HEK293 (cell line): ENCODE data around the gene TRAF7.
A peak's percentile ranks its signal among the peaks of the same experiment; 100 is the strongest.

Experiments
- CTCF ChIA-PET: fragments of 350-600 bp; formaldehyde crosslinking; extraction: SDS; loops from one replicate; lab custom pipeline; 2021; ENCODE audit warnings: antibody characterized with exemption; lab: Yijun Ruan, JAX
- POLR2A ChIA-PET: fragments of 300-600 bp; formaldehyde crosslinking; extraction: SDS; loops from one replicate; lab custom pipeline; 2020; ENCODE audit warnings: antibody characterized with exemption, inconsistent platforms; lab: Yijun Ruan, JAX
- H3K27ac ChIP-seq: fragments of 200-500 bp; sonication (Bioruptor generic); 2 replicates; pipeline ENCODE4 v1.5.1; 2014; ENCODE audit warnings: low read depth, low read length, control low read depth, inconsistent platforms; ENCODE audit errors: extremely low read depth
- H3K36me3 ChIP-seq, 2 experiments: fragments of 200-500 bp in 1 of 2; sonication (Bioruptor generic) in 1 of 2; 1 replicate in 1 of 2; 2 replicates in 1 of 2; pipeline ENCODE4 v1.5.1; 2014 to 2017; ENCODE audit warnings: inconsistent platforms in 2 of 2, low read length in 2 of 2; ENCODE audit not compliant: control insufficient read depth in 2 of 2, insufficient read depth in 1 of 2
- H3K4me1 ChIP-seq: fragments of 200-500 bp; sonication (Bioruptor generic); 2 replicates; pipeline ENCODE4 v1.5.1; 2014; ENCODE audit warnings: mild to moderate bottlenecking, low read length, inconsistent platforms; ENCODE audit not compliant: control insufficient read depth, insufficient read depth
- H3K4me3 ChIP-seq: 2 replicates; pipeline ENCODE4 v1.5.1; 2011; ENCODE audit warnings: low read depth, mild to moderate bottlenecking, control low read depth, low read length, moderate library complexity
- H3K9me3 ChIP-seq: fragments of 200-500 bp; sonication (Bioruptor generic); 2 replicates; pipeline ENCODE4 v1.5.1; 2014; ENCODE audit warnings: low read depth, low read length, inconsistent platforms; ENCODE audit not compliant: control insufficient read depth, insufficient read depth
- INSM2 ChIP-seq: fragments of 450-650 bp; formaldehyde crosslinking; IDR thresholded peaks from 2 replicates; pipeline ENCODE4 v1.5.1; 2016; ENCODE audit warnings: missing biosample characterization, missing genetic modification characterization
- KLF7 ChIP-seq: fragments of 450-650 bp; formaldehyde crosslinking; IDR thresholded peaks from 2 replicates; pipeline ENCODE4 v1.5.1; 2016; ENCODE audit warnings: missing biosample characterization, missing genetic modification characterization, borderline replicate concordance
- SCRT1 ChIP-seq: fragments of 450-650 bp; formaldehyde crosslinking; IDR thresholded peaks from 2 replicates; pipeline ENCODE4 v1.5.1; 2016; ENCODE audit warnings: missing biosample characterization, missing genetic modification characterization, borderline replicate concordance
- ZNF140 ChIP-seq: fragments of 450-650 bp; formaldehyde crosslinking; IDR thresholded peaks from 2 replicates; pipeline ENCODE4 v1.5.1; 2016; ENCODE audit warnings: missing biosample characterization, missing genetic modification characterization
- ZNF146 ChIP-seq: fragments of 450-650 bp; formaldehyde crosslinking; IDR thresholded peaks from 2 replicates; pipeline ENCODE4 v1.5.1; 2016; ENCODE audit warnings: missing biosample characterization, missing genetic modification characterization
- ZNF311 ChIP-seq: fragments of 450-650 bp; formaldehyde crosslinking; IDR thresholded peaks from 2 replicates; pipeline ENCODE4 v1.5.1; 2017; ENCODE audit warnings: missing biosample characterization, missing genetic modification characterization, borderline replicate concordance
- ZNF37A ChIP-seq: fragments of 450-650 bp; IDR thresholded peaks from 2 replicates; pipeline ENCODE4 v1.5.1; 2018; ENCODE audit warnings: missing biosample characterization, missing genetic modification characterization
- ZNF423 ChIP-seq: fragments of 450-650 bp; formaldehyde crosslinking; IDR thresholded peaks from 2 replicates; pipeline ENCODE4 v1.5.1; 2016; ENCODE audit warnings: missing biosample characterization, missing genetic modification characterization
- ZNF426 ChIP-seq: fragments of 450-650 bp; formaldehyde crosslinking; IDR thresholded peaks from 2 replicates; pipeline ENCODE4 v1.5.1; 2017; ENCODE audit warnings: missing biosample characterization, missing genetic modification characterization, mild to moderate bottlenecking, inconsistent platforms, moderate library complexity
- ZNF48 ChIP-seq: fragments of 450-650 bp; formaldehyde crosslinking; IDR thresholded peaks from 2 replicates; pipeline ENCODE4 v1.5.1; 2016; ENCODE audit warnings: missing biosample characterization, missing genetic modification characterization
- ZNF530 ChIP-seq: fragments of 450-650 bp; formaldehyde crosslinking; IDR thresholded peaks from 2 replicates; pipeline ENCODE4 v1.5.1; 2016; ENCODE audit warnings: low read depth, missing biosample characterization, missing genetic modification characterization
- ZNF571 ChIP-seq: fragments of 450-650 bp; formaldehyde crosslinking; IDR thresholded peaks from 2 replicates; pipeline ENCODE4 v1.5.0; 2017; ENCODE audit warnings: missing biosample characterization, missing genetic modification characterization
- ZNF585B ChIP-seq: fragments of 450-650 bp; formaldehyde crosslinking; IDR thresholded peaks from 2 replicates; pipeline ENCODE4 v1.5.1; 2016; ENCODE audit warnings: missing biosample characterization, missing genetic modification characterization
- ZNF596 ChIP-seq: fragments of 450-650 bp; IDR thresholded peaks from 2 replicates; pipeline ENCODE4 v1.5.0; 2018; ENCODE audit warnings: missing biosample characterization, mild to moderate bottlenecking, missing genetic modification characterization, moderate library complexity
- ZNF704 ChIP-seq: fragments of 450-650 bp; formaldehyde crosslinking; IDR thresholded peaks from 2 replicates; pipeline ENCODE4 v1.5.1; 2016; ENCODE audit warnings: missing biosample characterization, missing genetic modification characterization
- ZNF768 ChIP-seq: fragments of 450-650 bp; formaldehyde crosslinking; IDR thresholded peaks from 2 replicates; pipeline ENCODE4 v1.5.1; 2018; ENCODE audit warnings: missing biosample characterization, mild to moderate bottlenecking, missing genetic modification characterization
- ZNF785 ChIP-seq: fragments of 450-650 bp; formaldehyde crosslinking; IDR thresholded peaks from 2 replicates; pipeline ENCODE4 v1.5.1; 2016; ENCODE audit warnings: missing biosample characterization, missing genetic modification characterization
- ZNF837 ChIP-seq: fragments of 450-650 bp; formaldehyde crosslinking; IDR thresholded peaks from 2 replicates; pipeline ENCODE4 v1.5.1; 2016; ENCODE audit warnings: missing biosample characterization, missing genetic modification characterization
- ZSCAN16 ChIP-seq: fragments of 450-650 bp; formaldehyde crosslinking; IDR thresholded peaks from 2 replicates; pipeline ENCODE4 v1.5.1; 2016; ENCODE audit warnings: missing biosample characterization, missing genetic modification characterization
- ZSCAN18 ChIP-seq: fragments of 450-650 bp; formaldehyde crosslinking; IDR thresholded peaks from 2 replicates; pipeline ENCODE4 v1.5.1; 2016; ENCODE audit warnings: missing biosample characterization, missing genetic modification characterization
- TF ChIP-seq, protein P1 (sequence below): fragments of 450-650 bp; formaldehyde crosslinking; IDR thresholded peaks from 2 replicates; pipeline ENCODE4 v1.5.1; 2016; ENCODE audit warnings: missing biosample characterization, missing genetic modification characterization

The TRAF7 gene

GRCh38 chr16:2199621-2200139 lies 44.1 kb downstream of the TRAF7 start:
- TF ChIP-seq ZNF768 (tag by site-specific recombination) (no peak), ZSCAN18 (tag by site-specific recombination) (no peak), ZNF423 (tag by site-specific recombination) (no peak), ZNF530 (tag by site-specific recombination) (no peak), SCRT1 (tag by site-specific recombination) (no peak), ZSCAN16 (tag by site-specific recombination) (no peak), ZNF37A (tag by site-specific recombination) (no peak), INSM2 (tag by site-specific recombination) (no peak), ZNF426 (tag by site-specific recombination) (no peak), ZNF785 (tag by site-specific recombination) (no peak), ZNF585B (tag by site-specific recombination) (no peak), ZNF571 (tag by site-specific recombination) (no peak), ZNF704 (tag by site-specific recombination) (no peak), ZNF311 (tag by site-specific recombination) (no peak)
- TF ChIP-seq, protein P1, sequence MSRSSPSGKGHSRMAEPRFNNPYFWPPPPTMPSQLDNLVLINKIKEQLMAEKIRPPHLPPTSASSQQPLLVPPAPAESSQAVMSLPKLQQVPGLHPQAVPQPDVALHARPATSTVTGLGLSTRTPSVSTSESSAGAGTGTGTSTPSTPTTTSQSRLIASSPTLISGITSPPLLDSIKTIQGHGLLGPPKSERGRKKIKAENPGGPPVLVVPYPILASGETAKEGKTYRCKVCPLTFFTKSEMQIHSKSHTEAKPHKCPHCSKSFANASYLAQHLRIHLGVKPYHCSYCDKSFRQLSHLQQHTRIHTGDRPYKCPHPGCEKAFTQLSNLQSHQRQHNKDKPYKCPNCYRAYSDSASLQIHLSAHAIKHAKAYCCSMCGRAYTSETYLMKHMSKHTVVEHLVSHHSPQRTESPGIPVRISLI = no peak
- TF ChIP-seq, all 188 proteins: peak for 0
- ChIA-PET CTCF (no interaction called here), POLR2A (interaction anchor here (0.9 to 1.5 kb wide), 2 partner anchors 9 to 15 kb away, joined by 4 read pairs; no protein-coding TSS in a partner anchor)
- no peak overlapping the region for H3K27ac ChIP-seq
- peaks cover 5% of the 10 kb centered on the region; the same call in 1 of the 2 replicates for H3K4me1 ChIP-seq
- no peaks in the 10 kb centered on the region for H3K9me3 ChIP-seq
- no peaks in the 10 kb centered on the region for H3K36me3 ChIP-seq
- no peak overlapping the region for H3K4me3 ChIP-seq

DNA sequence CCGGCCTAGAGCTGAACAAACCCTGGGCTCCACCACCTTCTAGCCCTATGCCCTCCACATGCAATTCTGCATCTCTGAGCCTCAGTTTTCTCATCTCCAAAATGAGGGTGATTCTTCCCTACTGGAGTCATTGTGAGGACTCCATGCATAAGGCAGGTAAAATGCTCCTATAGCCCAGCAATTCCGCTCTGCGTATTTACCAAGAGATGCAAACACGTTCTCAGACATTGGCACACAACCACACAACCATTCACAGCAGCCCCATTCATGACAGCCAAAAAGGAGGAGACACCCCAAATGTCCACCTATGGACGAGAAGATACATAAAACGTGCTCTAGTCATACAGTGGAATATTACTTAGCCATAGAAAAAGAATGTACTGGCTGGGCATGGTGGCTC lies 44.7 kb downstream of the TRAF7 start:
- Histone ChIP-seq H3K4me3 (no peak overlapping the region), H3K36me3 (no peaks in the 10 kb centered on the region), H3K27ac (no peak overlapping the region), H3K4me1 (peaks cover 4% of the 10 kb centered on the region; the same call in 1 of the 2 replicates), H3K9me3 (no peaks in the 10 kb centered on the region)
- ChIA-PET POLR2A (interaction anchor here (0.9 to 1.5 kb wide), 2 partner anchors 10 to 15 kb away, joined by 4 read pairs; no protein-coding TSS in a partner anchor), CTCF (no interaction called here)
- peak; percentile 43; the same call in 1 of the 2 replicates for TF ChIP-seq ZNF146 (tag by site-specific recombination)
- TF ChIP-seq ZNF140 = peak; percentile 99
- no peak for TF ChIP-seq ZNF48 (tag by site-specific recombination)
- no peak for TF ChIP-seq ZNF596 (tag by site-specific recombination)
- TF ChIP-seq KLF7 (tag by site-specific recombination) = no peak
- no peak for TF ChIP-seq ZNF837 (tag by site-specific recombination)
